IPS-18c (cell line): ENCODE results near the gene VDR.
"Not testable (repeated sequence)": the region's sequence is repeated elsewhere in the genome, so short reads cannot be mapped to it uniquely, and the experiment has no call there.

Source experiments
- H3K4me3 ChIP-seq: 2 replicates; pipeline ENCODE4 v1.7.0; 2013; ENCODE audit warnings: low read depth, mild to moderate bottlenecking, low read length, moderate library complexity; ENCODE audit not compliant: insufficient read depth
- H3K9me3 ChIP-seq: one replicate; pipeline ENCODE4 v1.6.1; 2013; ENCODE audit warnings: mild to moderate bottlenecking, low read length, moderate library complexity; ENCODE audit not compliant: control insufficient read depth, insufficient read depth

Gene VDR

DNA sequence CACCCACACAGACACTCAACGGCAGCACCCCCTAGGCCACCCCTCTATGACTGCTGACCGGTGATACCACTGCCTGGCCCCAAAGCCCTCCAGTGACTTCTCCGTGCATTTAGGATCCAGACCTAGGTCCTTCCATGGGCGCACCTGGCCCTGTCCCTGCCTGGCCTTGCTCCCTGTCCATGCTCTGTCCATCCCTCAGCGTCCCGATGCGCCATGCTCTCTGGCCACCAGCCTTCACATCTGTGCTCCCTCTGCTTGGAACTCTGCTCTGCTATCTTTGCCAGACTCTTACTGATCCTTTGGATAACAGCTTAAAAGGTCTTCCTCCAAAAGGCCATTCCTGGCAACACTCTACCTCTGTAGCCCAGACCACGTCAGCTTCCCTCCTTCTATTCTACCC lies 59.7 kb downstream of the VDR start:
- no peak overlapping the region for H3K4me3 ChIP-seq

DNA sequence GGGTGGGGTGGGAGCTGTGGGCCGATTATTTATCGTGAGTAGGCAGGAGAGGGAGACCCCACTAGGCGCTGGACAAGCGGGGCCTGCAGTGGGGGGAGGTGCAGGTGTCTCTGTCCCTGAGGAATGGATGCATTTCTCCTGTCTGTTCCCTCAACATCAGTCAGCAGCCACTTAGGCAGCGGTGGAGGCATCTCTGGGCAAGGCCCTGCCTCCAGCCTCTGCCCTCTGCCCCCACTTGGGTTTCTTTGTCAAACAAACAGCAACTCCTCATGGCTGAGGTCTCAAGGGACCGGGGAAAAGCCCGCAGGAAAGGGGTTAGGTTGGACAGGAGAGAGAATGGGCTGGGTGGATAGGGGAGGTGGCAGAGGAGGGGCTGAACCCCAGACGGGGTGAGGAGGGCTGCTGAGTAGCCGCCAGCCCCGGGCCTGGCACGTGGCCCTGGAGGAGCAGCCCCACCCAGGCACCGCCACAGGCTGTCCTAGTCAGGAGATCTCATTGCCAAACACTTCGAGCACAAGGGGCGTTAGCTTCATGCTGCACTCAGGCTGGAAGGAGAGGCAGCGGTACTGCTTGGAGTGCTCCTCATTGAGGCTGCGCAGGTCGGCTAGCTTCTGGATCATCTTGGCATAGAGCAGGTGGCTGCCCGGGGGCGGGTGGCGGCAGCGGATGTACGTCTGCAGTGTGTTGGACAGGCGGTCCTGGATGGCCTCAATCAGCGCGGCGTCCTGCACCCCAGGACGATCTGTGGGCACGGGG lies 60.4 kb downstream of the VDR start:
- no peaks in the 10 kb centered on the region for H3K9me3 ChIP-seq
- H3K4me3 ChIP-seq, result no peak overlapping the region

More for the DNA sequence above, 59.7 kb downstream of the VDR start:
- H3K9me3 ChIP-seq, result no peaks in the 10 kb centered on the region

DNA sequence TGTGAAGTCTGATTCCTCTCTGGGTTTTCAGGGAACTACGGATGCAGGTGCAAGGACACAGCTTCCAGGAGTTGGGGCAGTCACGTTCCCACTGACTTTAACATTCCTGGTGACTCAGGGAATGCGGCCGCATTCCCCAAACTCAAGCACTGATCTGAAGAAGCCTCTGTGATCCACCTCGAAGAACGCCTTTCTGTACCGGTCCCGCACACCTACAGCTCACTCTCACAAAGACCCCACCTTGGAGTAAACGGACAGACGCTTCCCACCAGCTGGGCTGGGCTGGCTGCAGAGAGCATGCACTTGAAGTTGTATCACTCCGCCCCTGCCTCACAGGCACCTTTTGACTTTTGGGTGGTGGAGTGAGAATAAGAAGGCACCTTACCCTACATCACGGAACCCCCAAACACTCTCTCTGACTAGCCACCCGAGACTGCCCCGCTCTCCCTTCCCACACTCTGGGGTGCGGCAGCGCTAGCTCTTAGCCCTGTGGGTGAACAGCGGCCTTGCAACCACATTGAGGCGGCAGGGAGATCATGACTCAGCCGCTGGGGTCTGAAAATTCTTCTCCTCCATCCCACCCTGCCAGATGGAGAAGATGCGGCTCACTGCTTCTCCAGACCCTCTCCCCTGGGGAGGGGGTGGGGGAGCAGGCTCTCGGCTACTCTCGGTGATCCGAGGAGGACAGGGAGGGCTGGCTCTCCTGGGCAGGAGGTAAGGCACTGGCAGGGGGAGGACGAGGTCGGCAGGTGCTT lies 61.4 kb downstream of the VDR start:
- Histone ChIP-seq H3K9me3 (no peaks in the 10 kb centered on the region), H3K4me3 (no peak overlapping the region)

DNA sequence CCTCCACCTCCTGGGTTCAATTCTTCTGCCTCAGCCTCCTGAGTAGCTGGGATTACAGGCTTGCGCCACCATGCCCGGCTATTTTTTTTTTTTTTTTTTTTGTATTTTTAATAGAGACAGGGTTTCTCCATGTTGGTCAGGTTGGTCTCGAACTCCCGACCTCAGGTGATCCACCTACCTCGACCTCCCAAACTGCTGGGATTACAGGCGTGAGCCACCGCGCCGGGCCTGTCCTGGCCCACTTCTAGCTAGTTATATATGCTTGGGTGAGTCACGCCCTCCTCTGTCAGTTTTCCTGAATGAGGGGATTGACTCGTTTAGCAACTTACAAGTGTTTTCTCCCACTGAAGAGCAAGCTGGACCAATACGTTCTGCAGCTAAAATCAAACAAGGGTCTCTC lies 62.3 kb downstream of the VDR start:
- not testable (repeated sequence) for H3K4me3 ChIP-seq, H3K9me3 ChIP-seq

DNA sequence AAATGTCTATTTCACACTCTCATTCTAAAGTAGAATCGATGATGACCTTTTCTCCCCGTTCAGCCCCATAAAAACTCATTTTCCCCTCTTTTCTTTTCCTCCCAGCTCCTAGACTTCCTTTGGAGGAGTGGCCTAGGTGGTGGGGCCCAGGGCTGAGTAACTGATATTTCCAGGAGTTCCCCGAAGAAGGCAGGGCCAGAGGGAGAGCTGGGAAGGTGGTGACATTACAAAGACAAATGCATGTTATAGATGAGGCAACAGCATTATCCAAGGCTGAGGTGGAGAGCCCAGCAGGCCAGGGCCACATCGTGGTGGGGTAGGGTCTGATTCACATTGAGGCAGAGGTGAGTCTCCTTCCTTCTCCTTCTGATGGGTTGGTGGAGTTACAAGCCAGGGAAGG lies 62.9 kb downstream of the VDR start:
- Histone ChIP-seq H3K4me3 (no peak overlapping the region), H3K9me3 (no peaks in the 10 kb centered on the region)

DNA sequence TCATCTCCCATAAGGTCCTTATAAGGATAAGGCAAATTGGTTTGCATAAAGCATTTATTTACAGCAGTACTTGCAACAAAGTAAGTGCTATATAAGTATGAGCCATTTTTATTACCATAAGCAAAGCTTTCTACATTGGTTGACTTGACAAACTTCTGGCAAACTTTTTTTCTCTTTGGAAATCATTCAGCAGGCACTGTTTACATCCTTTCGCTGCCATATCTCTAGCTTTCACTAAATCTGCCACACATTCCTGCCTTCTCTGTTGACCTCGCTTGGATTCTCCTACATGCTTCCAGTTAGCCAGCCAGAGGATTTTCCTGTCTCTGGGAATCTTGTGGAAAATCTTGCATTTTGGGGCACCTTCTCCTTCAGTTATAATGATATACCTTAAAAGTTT lies 63.3 kb downstream of the VDR start:
- Histone ChIP-seq H3K9me3 (no peaks in the 10 kb centered on the region), H3K4me3 (no peak overlapping the region)

DNA sequence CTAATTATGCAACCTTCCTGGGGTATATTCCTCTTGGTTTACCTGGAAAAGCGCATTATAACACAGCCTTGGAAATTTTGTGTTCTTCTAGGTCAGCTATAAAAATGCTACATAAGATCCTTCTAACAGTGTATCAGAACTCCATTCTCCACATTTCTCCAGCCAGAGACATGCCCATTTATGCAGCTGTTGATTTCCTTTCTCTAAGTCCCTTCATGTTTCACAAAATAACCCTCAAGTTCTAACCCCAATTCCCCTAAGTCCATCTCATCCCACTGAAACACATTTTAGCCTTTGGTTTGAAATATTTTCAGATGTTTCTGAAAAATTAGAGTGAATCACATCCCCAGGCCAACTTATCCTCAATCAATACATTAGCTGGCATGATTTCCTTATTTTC lies 64.2 kb downstream of the VDR start:
- H3K9me3 ChIP-seq, result no peaks in the 10 kb centered on the region
- no peak overlapping the region for H3K4me3 ChIP-seq

DNA sequence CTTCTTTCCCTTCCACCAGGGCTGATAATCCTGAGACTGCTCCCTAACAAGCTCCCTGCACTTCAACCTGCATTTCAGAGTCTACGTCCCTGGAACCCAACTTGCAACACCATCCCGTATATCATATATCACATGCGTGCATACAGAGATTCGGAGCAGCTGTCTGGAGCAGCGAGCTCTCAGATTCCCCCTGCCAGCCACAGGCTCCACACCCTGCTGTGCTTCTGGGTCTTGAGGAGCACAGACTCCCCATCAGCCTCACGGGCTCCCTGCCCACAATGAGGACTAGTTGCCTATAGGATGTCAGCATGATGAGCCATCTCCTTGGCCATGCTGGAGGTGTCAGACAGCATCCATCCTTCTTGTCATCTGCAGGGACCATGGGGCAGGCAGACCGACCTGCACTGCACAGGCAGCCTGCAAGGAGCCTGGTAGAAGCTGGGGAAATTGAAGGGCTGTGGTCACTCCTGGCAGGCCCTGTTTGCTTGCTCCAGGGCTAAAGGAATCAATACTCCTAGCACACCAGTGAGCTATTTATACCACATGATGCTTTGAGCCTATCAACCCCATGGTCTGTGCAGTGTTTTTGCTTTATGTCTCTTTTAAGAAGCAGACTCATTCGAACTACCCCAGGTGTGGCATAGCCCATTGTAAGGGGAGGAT lies 65.4 kb downstream of the VDR start:
- Histone ChIP-seq H3K9me3 (no peaks in the 10 kb centered on the region), H3K4me3 (no peak overlapping the region)

DNA sequence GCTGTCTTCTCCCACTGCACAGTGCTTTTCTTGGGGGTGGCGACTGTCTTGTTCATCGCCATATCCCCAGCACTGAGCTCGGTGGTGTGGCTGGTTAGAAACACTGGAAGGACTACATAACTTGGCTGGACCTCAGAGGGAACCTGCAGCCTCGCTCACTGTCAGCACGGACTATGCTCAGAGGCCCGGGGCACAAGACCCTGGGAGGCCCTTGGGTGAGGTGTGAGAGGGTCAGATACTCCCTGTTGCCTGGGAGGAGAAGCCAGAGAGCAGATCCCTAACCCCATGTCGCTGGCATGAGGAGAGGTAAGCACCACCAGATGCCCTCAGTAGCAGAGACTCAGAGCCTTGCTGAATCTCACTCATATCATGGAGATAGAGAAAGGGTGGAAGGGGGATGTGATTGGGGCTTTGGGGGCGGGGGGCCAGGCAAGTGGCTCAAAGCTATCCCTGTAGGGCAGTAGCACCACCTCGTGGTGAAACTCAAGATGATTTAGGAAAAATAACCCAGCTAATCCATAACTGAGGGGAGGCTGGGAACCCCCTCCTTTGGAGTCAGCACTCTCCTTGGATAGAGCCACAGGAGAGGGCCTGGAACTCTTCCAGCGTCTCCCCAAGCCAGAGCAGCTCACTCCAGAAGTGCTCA lies 66.4 kb downstream of the VDR start:
- no peak overlapping the region for H3K4me3 ChIP-seq
- no peaks in the 10 kb centered on the region for H3K9me3 ChIP-seq

DNA sequence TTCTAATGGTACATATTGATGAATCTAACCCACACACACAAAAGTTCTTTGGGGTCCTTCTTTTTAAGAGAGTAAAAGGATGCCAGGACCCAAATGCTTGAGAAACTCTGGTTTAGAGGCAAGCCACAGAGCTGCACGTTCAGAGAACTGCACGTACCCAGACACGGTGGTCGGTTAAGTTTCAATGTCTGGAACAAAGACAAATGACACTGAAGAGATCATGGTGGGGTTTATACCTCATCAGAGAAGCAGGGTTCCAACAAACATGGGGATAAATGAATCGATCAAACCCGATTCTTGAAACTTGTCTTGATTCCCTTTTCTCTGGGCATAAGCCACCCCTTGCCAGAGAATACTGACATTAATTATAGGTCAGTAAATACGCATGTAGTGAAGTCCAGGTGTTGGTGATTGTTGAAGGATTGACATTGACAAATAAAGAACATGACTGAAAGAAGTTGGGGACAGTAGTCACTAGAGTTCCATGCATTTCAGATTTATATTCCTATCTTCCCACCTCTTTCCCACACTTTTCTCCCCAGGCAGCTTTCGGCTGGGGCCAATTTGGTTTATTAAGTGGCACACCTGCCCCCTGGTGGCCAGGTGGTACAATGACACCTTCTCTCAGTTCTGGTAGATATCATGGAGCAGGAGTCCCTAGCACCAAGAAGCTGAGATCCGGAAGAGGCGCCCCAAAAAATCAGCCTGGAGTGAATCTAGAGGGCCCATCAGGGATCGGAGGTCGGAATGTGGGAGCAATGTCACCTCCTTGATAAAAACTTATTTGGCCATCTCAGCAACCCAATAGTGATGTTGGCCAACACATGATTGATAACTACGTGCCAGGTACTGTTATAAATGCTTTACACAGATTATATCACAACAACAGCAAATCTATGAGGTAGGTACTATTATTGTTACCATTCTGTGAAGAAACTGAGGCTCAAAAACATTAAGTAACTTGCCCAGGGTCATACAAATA lies 67.3 kb downstream of the VDR start:
- Histone ChIP-seq H3K9me3 (no peaks in the 10 kb centered on the region), H3K4me3 (no peak overlapping the region)

DNA sequence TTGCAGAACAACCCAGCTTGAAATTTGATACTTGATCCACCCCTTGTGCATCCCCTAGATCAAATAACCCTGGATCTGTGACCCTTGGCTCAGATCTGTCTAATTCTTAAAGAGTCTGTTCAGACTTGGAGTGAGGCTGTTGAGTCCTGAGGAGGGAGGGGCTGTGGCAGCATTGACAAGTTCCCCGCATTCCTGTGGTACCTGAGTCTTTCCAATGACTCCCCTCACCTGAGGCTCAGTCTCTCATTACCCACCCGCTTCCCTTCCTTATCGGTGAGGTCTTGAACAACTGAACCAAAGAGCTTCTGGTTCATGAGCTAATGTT lies 69.0 kb downstream of the VDR start:
- H3K9me3 ChIP-seq, result no peaks in the 10 kb centered on the region
- H3K4me3 ChIP-seq, result no peak overlapping the region

DNA sequence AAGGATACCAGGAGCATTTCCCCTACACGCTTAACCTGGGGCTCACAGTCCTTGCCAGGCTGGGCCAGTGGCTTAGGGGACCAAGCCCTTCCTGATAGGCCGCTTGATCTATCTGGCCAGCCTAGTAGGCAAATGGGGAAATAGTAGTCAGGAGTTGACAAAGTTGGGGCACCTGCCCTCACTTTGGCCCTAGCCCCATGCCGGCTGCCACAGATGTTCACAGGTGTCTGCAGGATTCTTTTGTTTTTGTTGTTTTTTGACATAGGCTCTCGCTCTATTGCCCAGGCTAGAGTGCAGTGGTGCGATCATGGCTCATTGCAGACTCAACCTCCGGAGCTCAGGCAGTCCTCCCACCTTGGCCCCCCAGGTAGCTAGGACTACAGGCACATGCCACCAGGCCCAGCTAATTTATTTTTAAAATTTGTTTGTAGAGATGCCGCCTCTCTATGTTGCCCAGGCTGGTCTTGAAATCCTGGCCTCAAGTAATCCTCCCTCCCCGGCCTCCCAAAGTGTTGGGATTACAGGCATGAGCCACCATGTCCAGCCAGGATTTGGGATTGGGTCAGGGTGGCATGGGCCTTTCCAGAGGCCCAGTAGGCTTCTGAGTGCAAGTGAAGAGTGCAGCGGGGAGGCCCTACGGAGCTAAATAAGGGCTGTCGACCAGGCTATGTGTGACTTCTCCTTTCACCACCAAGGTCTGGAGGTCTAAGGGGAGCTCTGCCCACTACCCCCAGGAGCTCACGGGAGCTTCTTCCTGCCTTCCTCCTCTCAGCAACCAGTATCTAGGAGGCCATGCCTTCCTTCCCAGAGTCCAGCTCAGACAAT lies 69.6 kb downstream of the VDR start:
- Histone ChIP-seq H3K9me3 (no peaks in the 10 kb centered on the region), H3K4me3 (no peak overlapping the region)

DNA sequence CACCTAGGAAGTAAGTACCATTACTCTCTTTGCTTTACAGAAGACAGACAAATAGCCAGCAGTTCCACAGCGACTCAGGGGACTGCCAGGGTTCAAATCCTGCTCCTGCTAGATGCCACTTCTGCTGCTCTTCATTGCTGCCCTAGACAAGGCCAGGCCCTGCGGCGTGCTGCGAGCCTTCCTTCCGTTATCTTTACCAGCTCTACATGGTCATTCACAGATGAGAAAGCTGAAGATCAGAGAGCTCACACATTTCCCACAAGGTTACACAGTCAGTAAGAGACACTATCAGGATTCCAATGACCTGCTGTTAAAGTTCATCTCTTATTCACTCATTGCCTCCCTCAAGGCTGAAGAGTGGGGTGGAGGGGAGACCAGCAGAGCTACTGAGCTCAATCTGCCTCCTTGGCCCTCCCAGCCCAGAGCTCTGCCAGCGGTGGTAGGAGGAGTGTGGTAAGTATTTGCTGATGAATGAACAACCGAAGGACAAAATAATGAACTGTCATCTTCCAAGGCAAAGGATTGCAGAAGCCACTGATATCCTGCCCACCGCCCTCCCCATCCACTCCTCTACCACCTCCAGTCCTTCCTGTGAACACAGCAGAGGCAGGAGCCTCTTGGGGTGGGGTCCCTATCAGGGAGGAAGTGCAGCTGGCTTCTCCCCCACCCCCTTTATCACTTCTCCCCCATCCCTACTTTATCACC lies 70.4 kb downstream of the VDR start:
- H3K9me3 ChIP-seq, result no peaks in the 10 kb centered on the region
- no peak overlapping the region for H3K4me3 ChIP-seq

DNA sequence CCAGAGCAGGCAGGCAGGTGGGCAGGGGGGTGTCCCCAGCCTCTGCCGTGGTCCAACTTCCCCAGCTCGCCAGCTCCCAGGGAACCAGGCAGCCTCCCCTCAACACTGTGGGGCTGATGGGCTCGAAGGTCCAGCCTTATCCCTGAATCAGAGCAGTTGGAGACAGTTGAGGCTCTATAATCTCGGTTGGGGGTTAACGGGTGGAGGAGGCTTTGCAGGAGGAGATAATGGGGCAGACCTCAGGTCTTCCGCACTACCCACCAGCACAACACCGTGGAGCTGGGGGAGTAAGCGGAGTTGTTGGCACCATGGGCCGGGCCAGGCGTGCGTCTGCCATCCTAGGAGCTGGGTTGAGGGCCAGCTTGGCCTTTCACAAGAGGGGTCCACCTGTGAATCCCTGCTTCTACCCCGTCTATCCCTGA lies 71.2 kb downstream of the VDR start:
- H3K9me3 ChIP-seq, result no peaks in the 10 kb centered on the region
- no peak overlapping the region for H3K4me3 ChIP-seq

DNA sequence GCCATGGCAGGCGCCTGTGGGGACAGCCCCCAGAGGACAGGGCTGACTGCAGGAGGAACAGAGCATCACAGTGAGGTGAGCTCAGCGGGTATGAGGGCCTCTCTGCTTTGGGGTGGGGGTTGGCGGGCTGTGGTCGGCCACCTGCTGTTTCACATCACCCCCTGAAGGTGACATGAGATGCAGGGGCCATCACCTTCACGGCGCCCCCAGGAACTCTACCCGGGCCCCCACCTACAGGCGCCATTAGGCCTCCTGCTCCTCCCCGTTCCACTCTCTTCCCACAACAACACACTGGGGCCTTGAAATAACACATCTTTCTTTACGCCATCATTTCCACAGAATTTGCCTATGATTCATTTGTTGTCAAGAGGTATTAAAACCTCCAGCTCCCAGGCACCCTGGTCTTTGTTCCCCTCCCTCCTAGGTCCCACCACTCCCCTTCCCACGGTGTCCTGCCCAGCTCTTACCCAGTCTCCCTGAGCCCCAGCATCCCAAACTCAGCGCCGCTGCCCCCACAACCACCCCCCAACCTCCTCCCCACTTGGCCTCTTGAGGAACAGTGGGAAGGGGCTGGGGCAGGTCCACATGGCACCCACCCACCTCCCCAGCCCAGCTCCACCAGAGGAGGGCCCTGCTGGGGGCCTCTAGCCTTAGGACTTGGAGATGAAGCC lies 72.4 kb downstream of the VDR start:
- H3K4me3 ChIP-seq, result no peak overlapping the region
- no peaks in the 10 kb centered on the region for H3K9me3 ChIP-seq
